Heart left ventricle (tissue), 16 donors: ENCODE measurements around the gene CTSW. TPM values are rescaled to one million over a fixed set of nuclear protein-coding genes. Genes with fewer than 3 reads are reported as not detected.

Source experiments
- ATAC-seq, 4 donors: fragments of 200-7000 bp; cut with Tn5 transposase; one replicate each; pipeline ENCODE4 v1.9.1; 2020 to 2022; ENCODE audit warnings: moderate library complexity in 4 of 4, mild to moderate bottlenecking in 3 of 4, moderate number of reproducible peaks in 1 of 4
- DNase-seq, 5 donors: peaks; one replicate each; pipeline ENCODE4 v3.0.0-alpha.2; 2020
- H3K27ac ChIP-seq, 12 donors: fragments of 200-600 bp; sonication (generic) in 4 of 12; one replicate each; pipeline versions ENCODE4 v1.5.0 to v1.8.0; 2016 to 2022; ENCODE audit warnings: mild to moderate bottlenecking in 2 of 12
- H3K27me3 ChIP-seq, 9 donors: fragments of 200-600 bp; sonication (generic) in 2 of 9; one replicate each; pipeline versions ENCODE4 v1.5.1 to v1.8.0; 2016 to 2022; ENCODE audit warnings: mild to moderate bottlenecking in 3 of 9
- H3K36me3 ChIP-seq, 9 donors: fragments of 200-600 bp; sonication (generic) in 2 of 9; one replicate each; pipeline versions ENCODE4 v1.5.0 to v1.8.0; 2018 to 2022; ENCODE audit warnings: mild to moderate bottlenecking in 2 of 9
- H3K4me1 ChIP-seq, 12 donors: fragments of 200-600 bp; sonication (generic) in 4 of 12; one replicate each; pipeline versions ENCODE4 v1.5.0 to v1.8.0; 2016 to 2022; ENCODE audit warnings: mild to moderate bottlenecking in 3 of 12
- H3K4me3 ChIP-seq, 12 donors: fragments of 200-600 bp; sonication (generic) in 4 of 12; one replicate each; pipeline versions ENCODE4 v1.5.0 to v1.8.0; 2017 to 2022; ENCODE audit warnings: mild to moderate bottlenecking in 9 of 12, moderate library complexity in 4 of 12
- H3K9me3 ChIP-seq, 12 donors: fragments of 200-600 bp; sonication (generic) in 4 of 12; one replicate each; pipeline versions ENCODE4 v1.5.0 to v1.8.0; 2016 to 2022; ENCODE audit warnings: mild to moderate bottlenecking in 1 of 12
- POLR2A ChIP-seq, 2 donors: fragments of 450-650 bp; IDR thresholded peaks; one replicate each; pipeline ENCODE4 v1.6.1; 2017; ENCODE audit warnings: antibody characterized with exemption in 2 of 2, mild to moderate bottlenecking in 2 of 2, moderate library complexity in 2 of 2
- WGBS, 4 donors: extraction: QIAGEN DNeasy Blood & Tissue Kit in 2 of 4; methylation state at CpG; one replicate each; pipeline versions ENCODE4 v1.1.5 to v1.1.7; 2013 to 2018; 5-methylcytosine and 5-hydroxymethylcytosine counted together
- intact Hi-C, 10 donors: fragments of 100-400 bp; cut with DNase I; formaldehyde crosslinking; loops; one replicate each; pipeline versions ENCODE4 v1.11.1 to v1.14.2; 2022
- polyA plus RNA-seq, 2 donors: library from polyadenylated mRNA; stranded (reverse); fragments of 200-250 nt; gene quantifications; one replicate each; pipeline ENCODE4 v1.2.3, GENCODE V29; 2013
- total RNA-seq, 9 donors: library from RNA; depleted of rRNA in 2 of 9; stranded (reverse); fragments of >200 nt in 2 of 9; fragmentation: NEBNext Ultra II Directional in 3 of 9; extraction: Animal tissue kit (Norgen Biotek cat#: 25700) in 3 of 9; gene quantifications; one replicate each; pipeline versions ENCODE4 v1.1.0 to v1.2.4, GENCODE V29; 2016 to 2023
- TF ChIP-seq, protein P1 (sequence below), 12 donors: fragments of 200-600 bp; sonication (generic) in 4 of 12; IDR thresholded peaks; one replicate each; pipeline versions ENCODE4 v1.5.0 to v1.8.0; 2018 to 2022; ENCODE audit warnings: antibody characterized with exemption in 12 of 12, mild to moderate bottlenecking in 5 of 12
- donor health status: ischemic (EF 13 %, LVEDD 7.1; RV severe dilation, severe dysfunction).
- donor health status: healthy with polysubstance abuse.
- donor health status: DM: no; HTN: yes; CAD: no.
- donor health status: DM: no; HTN: no; CAD: no.
- donor health status: ischemic (EF 25% LVEDD 6.9; RV normal size, moderate dysfunction).
- donor health status: ischemic (EF 25% LVEDD 5.7; RV mildly dilated, moderate dysfunction).
- donor health status: healthy.
- donor health status: DM: yes; HTN: yes; CAD: no.
- donor health status: ischemic (EF 35%, LVEDD 5.7; RV mildly dilated, moderate dysfunction).
- donor health status: nonischemic (EF 11% LVEDD 7.7; RV severe dilation, severe dysfunction).
- donor health status: DM: yes; HTN: yes; CAD: no.
- donor health status: PGD.
- donor health status: ischemic (EF 29% LVEDD 5.4; RV normal size, mild dysfunction).
- donor health status: nonischemic (EF 23%, LVEDD 6.1; RV moderate dilation, normal function).

The CTSW gene
- total and polyA plus RNA-seq, 11 donors, result 0.16 to 9.4 (median 0.84) TPM; not detected in 1

- Histone ChIP-seq H3K36me3 (peaks cover 0 to 51% (median 48%) of the 10 kb centered on the region in 9 donors), H3K27me3 (no peaks in the 10 kb centered on the region), H3K4me1 (peaks cover 0 to 49% (median 32%) of the 10 kb centered on the region in 12 donors), H3K9me3 (no peaks in the 10 kb centered on the region), H3K4me3 (peak within 1 kb of the TSS; percentile 74 to 100 (median 92)), H3K27ac (peak within 1 kb of the TSS; percentile 94 to 99 (median 98))
- TF ChIP-seq, protein P1, sequence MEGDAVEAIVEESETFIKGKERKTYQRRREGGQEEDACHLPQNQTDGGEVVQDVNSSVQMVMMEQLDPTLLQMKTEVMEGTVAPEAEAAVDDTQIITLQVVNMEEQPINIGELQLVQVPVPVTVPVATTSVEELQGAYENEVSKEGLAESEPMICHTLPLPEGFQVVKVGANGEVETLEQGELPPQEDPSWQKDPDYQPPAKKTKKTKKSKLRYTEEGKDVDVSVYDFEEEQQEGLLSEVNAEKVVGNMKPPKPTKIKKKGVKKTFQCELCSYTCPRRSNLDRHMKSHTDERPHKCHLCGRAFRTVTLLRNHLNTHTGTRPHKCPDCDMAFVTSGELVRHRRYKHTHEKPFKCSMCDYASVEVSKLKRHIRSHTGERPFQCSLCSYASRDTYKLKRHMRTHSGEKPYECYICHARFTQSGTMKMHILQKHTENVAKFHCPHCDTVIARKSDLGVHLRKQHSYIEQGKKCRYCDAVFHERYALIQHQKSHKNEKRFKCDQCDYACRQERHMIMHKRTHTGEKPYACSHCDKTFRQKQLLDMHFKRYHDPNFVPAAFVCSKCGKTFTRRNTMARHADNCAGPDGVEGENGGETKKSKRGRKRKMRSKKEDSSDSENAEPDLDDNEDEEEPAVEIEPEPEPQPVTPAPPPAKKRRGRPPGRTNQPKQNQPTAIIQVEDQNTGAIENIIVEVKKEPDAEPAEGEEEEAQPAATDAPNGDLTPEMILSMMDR (IDR thresholded peaks at IDR 0.05), result peak; percentile 82 to 95 (median 90)
- TF ChIP-seq POLR2A (IDR thresholded peaks at IDR 0.05), result peak; percentile 38 to 73
- 0 to 1% (median 0%) methylated on average over 18 to 78 of the region's 78 CpGs for WGBS, 4 donors
- peak; percentile 63 to 77 (median 71) for ATAC-seq
- intact Hi-C loops, result loop anchor here in 5 of 10 donors (1.0 to 10.0 kb wide), 6 partner anchors 13 to 484 kb away; partner anchors contain the start of genes FIBP (in 2 of the 5), B4GAT1 (in 1 of the 5), BRMS1 (in 1 of the 5) and C11orf68 (in 1 of the 5)
- DNase-seq, result peak; percentile 97 to 98 (median 98)
Measured at GRCh38 chr11:65860278-65861164, 19.1 kb upstream of the CTSW start, which contains the start of gene MUS81. MUS81 (plus strand) TSS chr11:65860433; CDS start chr11:65860754, 321 bp downstream.

GRCh38 chr11:65861165-65861505 is 18.5 kb upstream of the CTSW start:
- Histone ChIP-seq H3K36me3 (peaks cover 0 to 51% (median 48%) of the 10 kb centered on the region in 9 donors), H3K9me3 (no peaks in the 10 kb centered on the region), H3K4me1 (peaks cover 0 to 43% (median 29%) of the 10 kb centered on the region in 12 donors), H3K4me3 (peak overlapping the region; percentile 70 to 100 (median 82)), H3K27me3 (no peaks in the 10 kb centered on the region), H3K27ac (peak overlapping the region; percentile 94 to 99 (median 98))
- TF ChIP-seq, protein P1 (IDR thresholded peaks at IDR 0.05), result no peak
- no peak for TF ChIP-seq POLR2A (IDR thresholded peaks at IDR 0.05)
- ATAC-seq (no peak), DNase-seq (peak in 4 of 5 donors; percentile 14 to 65 (median 38))
- WGBS, 4 donors, result 9 to 20% (median 10%) methylated on average over 6 to 14 of the region's 14 CpGs
- intact Hi-C loops, result loop anchor here in 3 of 10 donors (2.0 to 10.0 kb wide), 3 partner anchors 28 to 484 kb away; partner anchors contain the start of genes B4GAT1 (in 1 of the 3), BRMS1 (in 1 of the 3), C11orf68 (in 1 of the 3) and DRAP1 (in 1 of the 3)

GRCh38 chr11:65861533-65862183 is 18.0 kb upstream of the CTSW start:
- H3K4me3 ChIP-seq, result peak overlapping the region in 11 of 12 donors; percentile 70 to 100 (median 78)
- ATAC-seq (no peak), DNase-seq (peak in 3 of 5 donors; percentile 23 to 58 (median 27))
- no peaks in the 10 kb centered on the region for H3K9me3 ChIP-seq
- 83 to 91% (median 87%) methylated on average over 8 to 13 of the region's 13 CpGs for WGBS, 4 donors
- TF ChIP-seq POLR2A (IDR thresholded peaks at IDR 0.05), result no peak
- TF ChIP-seq, protein P1 (IDR thresholded peaks at IDR 0.05), result no peak
- H3K4me1 ChIP-seq, result peaks cover 0 to 38% (median 24%) of the 10 kb centered on the region in 12 donors
- no peaks in the 10 kb centered on the region for H3K27me3 ChIP-seq
- intact Hi-C loops, result loop anchor here in 3 of 10 donors (2.0 to 10.0 kb wide), 3 partner anchors 27 to 483 kb away; partner anchors contain the start of genes B4GAT1 (in 1 of the 3), BRMS1 (in 1 of the 3), C11orf68 (in 1 of the 3) and DRAP1 (in 1 of the 3)
- peak overlapping the region in 11 of 12 donors; percentile 94 to 99 (median 98) for H3K27ac ChIP-seq
- peaks cover 0 to 54% (median 50%) of the 10 kb centered on the region in 9 donors for H3K36me3 ChIP-seq
